Lower lobe of right lung (tissue), 2 donors: ENCODE results near the gene CBFA2T2. TPM values are rescaled to one million over a fixed set of nuclear protein-coding genes. Genes with fewer than 3 reads are reported as not detected.

Source experiments
- ATAC-seq, 2 donors: fragments of 200-7000 bp; cut with Tn5 transposase; one replicate each; pipeline ENCODE4 v1.9.1; 2020 to 2022; ENCODE audit warnings: mild to moderate bottlenecking in 2 of 2, moderate library complexity in 2 of 2
- DNase-seq: peaks from one replicate; pipeline ENCODE4 v3.0.0-alpha.2; 2020
- H3K27ac ChIP-seq: fragments of 200-600 bp; one replicate; pipeline ENCODE4 v1.8.0; 2022
- H3K27me3 ChIP-seq: fragments of 200-600 bp; one replicate; pipeline ENCODE4 v1.8.0; 2022; ENCODE audit warnings: low read depth
- H3K36me3 ChIP-seq: fragments of 200-600 bp; one replicate; pipeline ENCODE4 v1.8.0; 2022; ENCODE audit warnings: mild to moderate bottlenecking
- H3K4me1 ChIP-seq: fragments of 200-600 bp; one replicate; pipeline ENCODE4 v1.8.0; 2022
- H3K4me3 ChIP-seq: fragments of 200-600 bp; one replicate; pipeline ENCODE4 v1.8.0; 2022; ENCODE audit warnings: mild to moderate bottlenecking
- H3K9me3 ChIP-seq: fragments of 200-600 bp; one replicate; pipeline ENCODE4 v1.8.0; 2022
- CTCF ChIP-seq: fragments of 200-600 bp; IDR thresholded peaks from one replicate; pipeline ENCODE4 v1.8.0; 2022; ENCODE audit warnings: antibody characterized with exemption, mild to moderate bottlenecking
- intact Hi-C: fragments of 100-400 bp; cut with DNase I; formaldehyde crosslinking; loops from one replicate; pipeline ENCODE4 v1.11.0; 2022
- total RNA-seq: library from RNA; stranded (reverse); fragmentation: NEBNext Ultra II Directional; extraction: Animal tissue kit (Norgen Biotek cat#: 25700); gene quantifications from one replicate; pipeline ENCODE4 v1.2.1, GENCODE V29; 2021
- donor health status: DM: no; HTN: yes; CAD: no; lungs with severe emphysema.

The CBFA2T2 gene
- total RNA-seq, 1 donor from 2014 or later: 18.2 TPM

- Histone ChIP-seq H3K27ac (no peak overlapping the region), H3K4me3 (no peak overlapping the region), H3K27me3 (no peaks in the 10 kb centered on the region), H3K4me1 (peaks cover 17% of the 10 kb centered on the region), H3K9me3 (no peaks in the 10 kb centered on the region), H3K36me3 (no peaks in the 10 kb centered on the region)
- TF ChIP-seq CTCF: no peak
- intact Hi-C loops: no loop called here
- ATAC-seq: no peak
- DNase-seq: no peak
Observed at GRCh38 chr20:33563788-33564187, 73.9 kb downstream of the CBFA2T2 start.

GRCh38 chr20:33566781-33567603, 77.1 kb downstream of the CBFA2T2 start:
- intact Hi-C loops: no loop called here
- TF ChIP-seq CTCF: no peak
- no peak overlapping the region for H3K4me3 ChIP-seq
- no peaks in the 10 kb centered on the region for H3K36me3 ChIP-seq
- no peak for DNase-seq
- no peak for ATAC-seq
- peaks cover 28% of the 10 kb centered on the region for H3K4me1 ChIP-seq
- no peak overlapping the region for H3K27ac ChIP-seq
- no peaks in the 10 kb centered on the region for H3K27me3 ChIP-seq
- H3K9me3 ChIP-seq: no peaks in the 10 kb centered on the region

- no peaks in the 10 kb centered on the region for H3K27me3 ChIP-seq
- H3K27ac ChIP-seq: no peak overlapping the region
- no peak overlapping the region for H3K4me3 ChIP-seq
- no peak for TF ChIP-seq CTCF
- ATAC-seq (no peak), DNase-seq (no peak)
- no peaks in the 10 kb centered on the region for H3K36me3 ChIP-seq
- no peaks in the 10 kb centered on the region for H3K9me3 ChIP-seq
- peaks cover 19% of the 10 kb centered on the region for H3K4me1 ChIP-seq
- intact Hi-C loops: no loop called here
Observed at GRCh38 chr20:33567949-33568348, 78.1 kb downstream of the CBFA2T2 start.

GRCh38 chr20:33568378-33568777, 78.5 kb downstream of the CBFA2T2 start:
- Histone ChIP-seq H3K4me1 (peaks cover 18% of the 10 kb centered on the region), H3K27me3 (no peaks in the 10 kb centered on the region), H3K36me3 (no peaks in the 10 kb centered on the region), H3K4me3 (no peak overlapping the region), H3K9me3 (no peaks in the 10 kb centered on the region), H3K27ac (no peak overlapping the region)
- intact Hi-C loops: no loop called here
- DNase-seq (no peak), ATAC-seq (no peak)
- no peak for TF ChIP-seq CTCF

- ATAC-seq (no peak), DNase-seq (no peak)
- H3K9me3 ChIP-seq: no peaks in the 10 kb centered on the region
- H3K4me1 ChIP-seq: peaks cover 18% of the 10 kb centered on the region
- TF ChIP-seq CTCF: no peak
- no peak overlapping the region for H3K27ac ChIP-seq
- intact Hi-C loops: no loop called here
- H3K27me3 ChIP-seq: no peaks in the 10 kb centered on the region
- no peak overlapping the region for H3K4me3 ChIP-seq
- H3K36me3 ChIP-seq: no peaks in the 10 kb centered on the region
Observed at GRCh38 chr20:33568868-33569801, 79.2 kb downstream of the CBFA2T2 start.
